NCI-H524 treated with DMSO at 0.1 percent for 48 hours (cell line): ENCODE data around the gene MYH10.
"Not testable (repeated sequence)": the region's sequence is repeated elsewhere in the genome, so short reads cannot be mapped to it uniquely, and the experiment has no call there.

Experiments used
- DNase-seq: peaks from one replicate; lab custom pipeline; 2025; lab: John Stamatoyannopoulos, UW

The MYH10 gene

GRCh38 chr17:8630227-8630801, at the start of gene MYH10:
MYH10 (minus strand) TSS chr17:8630725; CDS start chr17:8623246, 7,479 bp downstream.
- DNase-seq: no peak

- DNase-seq: no peak
Observed at GRCh38 chr17:8679126-8679525, 48.6 kb upstream of the MYH10 start.

- DNase-seq: no peak
Observed at GRCh38 chr17:8675306-8675705, 44.8 kb upstream of the MYH10 start.

- DNase-seq: no peak
Observed at GRCh38 chr17:8674344-8675305, 44.1 kb upstream of the MYH10 start.

- DNase-seq: no peak
Observed at GRCh38 chr17:8673612-8674011, 43.1 kb upstream of the MYH10 start.

GRCh38 chr17:8672326-8672725, 41.8 kb upstream of the MYH10 start:
- no peak for DNase-seq

GRCh38 chr17:8670421-8670820, 39.9 kb upstream of the MYH10 start:
- no peak for DNase-seq

GRCh38 chr17:8668176-8668740, 37.7 kb upstream of the MYH10 start:
- no peak for DNase-seq

- DNase-seq: no peak
Observed at GRCh38 chr17:8667421-8667820, 36.9 kb upstream of the MYH10 start.

- no peak for DNase-seq
Observed at GRCh38 chr17:8665684-8666083, 35.2 kb upstream of the MYH10 start.

- no peak for DNase-seq
Observed at GRCh38 chr17:8664456-8665126, 34.1 kb upstream of the MYH10 start.

- DNase-seq: no peak
Observed at GRCh38 chr17:8662973-8663372, 32.4 kb upstream of the MYH10 start.

GRCh38 chr17:8662076-8662831, 31.7 kb upstream of the MYH10 start:
- DNase-seq: no peak

- DNase-seq: not testable (repeated sequence)
Observed at GRCh38 chr17:8660709-8661108, 30.2 kb upstream of the MYH10 start.

GRCh38 chr17:8659758-8660410, 29.4 kb upstream of the MYH10 start:
- no peak for DNase-seq

- DNase-seq: no peak
Observed at GRCh38 chr17:8658810-8659209, 28.3 kb upstream of the MYH10 start.

- no peak for DNase-seq
Observed at GRCh38 chr17:8656693-8657092, 26.2 kb upstream of the MYH10 start.

- no peak for DNase-seq
Observed at GRCh38 chr17:8654822-8655221, 24.3 kb upstream of the MYH10 start.

GRCh38 chr17:8651013-8651412, 20.5 kb upstream of the MYH10 start:
- DNase-seq: no peak

- no peak for DNase-seq
Observed at GRCh38 chr17:8650119-8650499, 19.6 kb upstream of the MYH10 start.
